LHCN-M2 (cell line): ENCODE results near the gene MTMR11. TPM values are rescaled to one million over a fixed set of nuclear protein-coding genes. Genes with fewer than 3 reads are reported as not detected.
A peak's percentile ranks its signal among the peaks of the same experiment; 100 is the strongest.
"Not testable (repeated sequence)": the region's sequence is repeated elsewhere in the genome, so short reads cannot be mapped to it uniquely, and the experiment has no call there.

Source experiments
- DNase-seq: peaks from one replicate; pipeline ENCODE4 v3.0.0-alpha.2; 2012; ENCODE audit warnings: low read depth
- total RNA-seq: library from RNA; depleted of rRNA; stranded (reverse); fragments of >200 nt; gene quantifications from 2 replicates; pipeline ENCODE4 v1.2.3, GENCODE V29; 2014; rRNA removed

The MTMR11 gene
- total RNA-seq, 1 experiment from 2014 or later = 7.6 TPM

GRCh38 chr1:149899460-149900284 lies 37.0 kb downstream of the MTMR11 start, which contains the start of gene BOLA1:
Gene BOLA1 (plus strand): TSS chr1:149899568. CDS start chr1:149900060, 492 bp downstream.
- peak; percentile 89 for DNase-seq

GRCh38 chr1:149896575-149896974 lies 40.1 kb downstream of the MTMR11 start:
- no peak for DNase-seq

- peak; percentile 57 for DNase-seq
These were observed 47.7 kb downstream of the MTMR11 start for GRCh38 chr1:149888999-149889289.

GRCh38 chr1:149888247-149888998 lies 48.3 kb downstream of the MTMR11 start:
- peak; percentile 88 for DNase-seq

GRCh38 chr1:149887456-149888246 lies 49.0 kb downstream of the MTMR11 start:
- DNase-seq = peak; percentile 99

- DNase-seq = not testable (repeated sequence)
These were observed 49.6 kb downstream of the MTMR11 start for GRCh38 chr1:149887196-149887455.

- peak; percentile 99 for DNase-seq
These were observed 50.1 kb downstream of the MTMR11 start for GRCh38 chr1:149886396-149887195.

GRCh38 chr1:149886121-149886395 lies 50.6 kb downstream of the MTMR11 start:
- not testable (repeated sequence) for DNase-seq

- peak; percentile 91 for DNase-seq
These were observed 51.1 kb downstream of the MTMR11 start for GRCh38 chr1:149885339-149886120.

GRCh38 chr1:149884433-149885338 lies 52.0 kb downstream of the MTMR11 start:
- peak; percentile 79 for DNase-seq

- DNase-seq = no peak
These were observed 53.0 kb downstream of the MTMR11 start for GRCh38 chr1:149883598-149884247.

- DNase-seq = no peak
These were observed 54.8 kb downstream of the MTMR11 start for GRCh38 chr1:149881876-149882275.

GRCh38 chr1:149879556-149879955 lies 57.1 kb downstream of the MTMR11 start:
- no peak for DNase-seq

Other genes starting within 250 kb of the MTMR11 start
- gene FCGR1A, start 154.2 kb downstream of the MTMR11 start, total RNA-seq = not detected in 2 replicates
- gene BOLA1, start 37.3 kb downstream of the MTMR11 start, total RNA-seq = 14.4 and 18.5 TPM in 2 replicates
- 18.1 and 23.5 TPM in 2 replicates for gene SV2A, start 19.0 kb downstream of the MTMR11 start, total RNA-seq
- 25.4 and 28.9 TPM in 2 replicates for gene SF3B4, start 9.1 kb downstream of the MTMR11 start, total RNA-seq
- gene OTUD7B, start 73.8 kb upstream of the MTMR11 start, total RNA-seq = 12.0 and 12.1 TPM in 2 replicates
- 39.8 and 41.4 TPM in 2 replicates for gene VPS45, start 130.9 kb upstream of the MTMR11 start, total RNA-seq
- 107 and 111 TPM in 2 replicates for gene PLEKHO1, start 213.0 kb upstream of the MTMR11 start, total RNA-seq